C4-2B (cell line): ENCODE results near the gene PEF1.

Experiments used
- CTCF ChIP-seq: fragments of 450-650 bp; conservative IDR thresholded peaks from 2 replicates; pipeline ENCODE4 v1.5.1; 2017; ENCODE audit warnings: mild to moderate bottlenecking
- ZFX ChIP-seq: fragments of 450-650 bp; IDR thresholded peaks from 2 replicates; pipeline ENCODE4 v1.6.1; 2017

DNA sequence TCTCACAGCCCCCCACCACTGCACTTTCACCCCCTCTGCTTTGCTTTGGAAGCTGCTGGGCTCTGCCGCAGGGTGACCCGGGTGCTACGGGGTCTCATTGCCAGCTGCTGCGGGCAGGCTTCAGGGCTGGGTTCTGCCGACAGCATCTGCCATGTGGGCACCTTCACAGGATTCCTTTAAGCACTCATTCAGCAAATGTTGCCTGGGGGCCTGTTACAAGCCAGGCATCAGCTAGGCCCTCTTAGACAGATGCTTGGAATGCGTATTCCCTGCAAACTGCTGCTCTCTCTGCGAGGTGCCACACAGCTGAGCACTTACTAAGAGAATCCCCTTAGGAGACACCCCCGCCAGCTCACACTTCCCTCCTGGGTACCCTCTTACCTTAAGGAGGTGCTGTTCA is 29.9 kb upstream of the PEF1 start:
- TF ChIP-seq ZFX (no peak), CTCF (no peak)
